T-helper 17 cell (primary cell): ENCODE measurements around the gene FBP1. TPM values are rescaled to one million over a fixed set of nuclear protein-coding genes. Genes with fewer than 3 reads are reported as not detected.

Source experiments
- ATAC-seq: fragments of 150-1000 bp; cut with Tn5 transposase; 2 replicates; pipeline ENCODE4 v1.10.0; 2021; ENCODE audit warnings: mild to moderate bottlenecking, moderate library complexity
- DNase-seq, 3 donors: peaks; one replicate each; pipeline versions ENCODE4 v3.0.0 to v3.0.0-alpha.2; 2020 to 2021
- H3K9me3 ChIP-seq: one replicate; pipeline ENCODE4 v1.7.0; 2013; ENCODE audit warnings: low read length, mild to moderate bottlenecking; ENCODE audit not compliant: control insufficient read depth, poor library complexity, severe bottlenecking
- H3K27ac Mint-ChIP-seq: one replicate; pipeline ENCODE4 v1.8.0; 2022; ENCODE audit warnings: mild to moderate bottlenecking, moderate library complexity, mixed read lengths
- H3K27me3 Mint-ChIP-seq: one replicate; pipeline ENCODE4 v1.8.0; 2022; ENCODE audit warnings: mixed read lengths
- H3K36me3 Mint-ChIP-seq: one replicate; pipeline ENCODE4 v1.8.0; 2022; ENCODE audit warnings: low read depth, mixed read lengths
- H3K4me1 Mint-ChIP-seq: one replicate; pipeline ENCODE4 v1.8.0; 2022; ENCODE audit warnings: mild to moderate bottlenecking, mixed read lengths
- H3K4me3 Mint-ChIP-seq: one replicate; pipeline ENCODE4 v1.8.0; 2022; ENCODE audit warnings: mild to moderate bottlenecking, moderate library complexity, mixed read lengths
- total RNA-seq, 4 donors: library from RNA in 2 of 4; stranded (reverse) in 2 of 4; gene quantifications; one replicate each; pipeline ENCODE4 v1.2.3 and lab custom pipeline; 2022 to 2026

FBP1 gene
- total RNA-seq, 2 donors from 2014 or later, result 3.7 to 5.1 TPM

DNA sequence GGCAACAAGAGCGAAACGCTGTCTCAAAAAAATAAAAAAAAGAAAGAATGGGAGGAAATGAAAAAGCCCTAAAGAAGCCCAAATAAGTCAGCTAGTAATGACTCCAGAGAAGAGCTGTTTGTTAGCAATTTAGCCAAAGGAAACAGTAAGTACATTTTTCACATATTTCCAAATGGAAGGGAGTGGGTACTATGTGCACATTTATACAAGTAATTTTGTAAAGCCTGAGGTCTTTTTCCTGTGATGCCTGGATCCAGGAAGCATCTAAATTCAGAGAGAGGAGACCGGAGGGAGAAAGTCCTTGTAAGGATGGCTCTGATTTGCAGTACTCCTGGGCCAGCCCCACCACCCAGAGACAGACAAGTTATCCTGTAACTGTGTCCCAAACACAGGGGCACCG is 14.7 kb downstream of the FBP1 start:
- Mint-ChIP-seq H3K27ac (no peak overlapping the region), H3K4me1 (peaks cover 2% of the 10 kb centered on the region), H3K36me3 (peaks cover 5% of the 10 kb centered on the region), H3K27me3 (peaks cover 9% of the 10 kb centered on the region), H3K4me3 (no peak overlapping the region)
- ATAC-seq (no peak), DNase-seq (no peak)
- no peaks in the 10 kb centered on the region for H3K9me3 ChIP-seq

DNA sequence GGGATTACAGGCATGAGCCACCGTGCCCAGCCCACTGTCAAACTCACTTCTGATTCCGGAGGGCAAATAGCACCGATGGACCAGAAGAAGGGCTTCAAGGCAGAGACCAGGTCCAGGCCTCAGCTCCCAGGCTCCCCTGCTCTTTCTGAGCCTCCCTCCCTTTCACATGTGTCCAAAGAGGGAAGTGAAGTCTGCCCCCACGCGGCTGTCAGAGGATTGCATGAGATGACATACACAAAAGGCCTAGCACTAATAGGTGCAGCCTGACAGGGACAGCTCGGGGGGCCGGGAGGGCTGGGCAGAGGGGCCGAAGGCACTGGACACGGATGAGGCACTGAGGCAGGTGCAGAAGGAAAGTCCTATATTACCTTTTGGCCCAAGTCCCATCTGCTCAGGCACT is 16.1 kb downstream of the FBP1 start:
- Mint-ChIP-seq H3K27ac (no peak overlapping the region), H3K4me1 (peaks cover 2% of the 10 kb centered on the region), H3K4me3 (no peak overlapping the region), H3K36me3 (peaks cover 5% of the 10 kb centered on the region), H3K27me3 (peaks cover 11% of the 10 kb centered on the region)
- H3K9me3 ChIP-seq, result no peaks in the 10 kb centered on the region
- DNase-seq, result no peak
- no peak for ATAC-seq

DNA sequence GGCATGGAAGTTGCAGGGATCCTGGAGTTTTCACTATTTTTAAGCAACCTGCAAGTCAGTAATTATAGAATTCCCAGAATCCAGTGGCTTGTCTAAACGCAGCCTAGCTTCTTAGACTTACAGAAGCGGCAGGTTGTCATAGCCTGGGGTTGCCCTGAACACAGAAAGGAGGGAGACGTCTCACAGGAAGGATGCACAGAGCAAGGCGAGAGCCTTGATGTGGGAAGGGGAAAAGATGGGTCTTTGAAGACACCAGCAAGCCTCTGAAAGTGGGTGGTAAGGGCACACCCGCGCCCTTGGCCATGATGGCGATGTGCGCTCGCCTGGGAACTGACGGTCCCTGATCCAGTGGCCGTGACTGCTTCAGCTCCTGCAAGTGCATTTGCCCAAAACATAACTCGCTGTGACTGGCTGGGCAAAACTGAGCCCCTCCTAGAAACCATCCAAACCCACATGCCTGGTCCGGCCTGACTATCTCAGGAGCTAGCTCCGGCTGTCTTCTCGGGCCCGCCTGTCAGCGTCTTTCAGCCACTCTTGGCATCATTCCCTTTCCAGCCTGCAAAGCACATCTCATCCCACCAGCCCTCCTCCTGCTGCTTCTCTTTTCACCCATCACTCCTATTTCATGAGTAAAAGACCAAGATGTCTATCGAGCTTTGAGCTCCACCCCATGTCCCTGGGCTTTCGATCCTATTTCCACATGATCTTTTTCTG is 17.1 kb downstream of the FBP1 start:
- peaks cover 7% of the 10 kb centered on the region for H3K36me3 Mint-ChIP-seq
- H3K27ac Mint-ChIP-seq, result no peak overlapping the region
- peaks cover 2% of the 10 kb centered on the region for H3K4me1 Mint-ChIP-seq
- DNase-seq (no peak), ATAC-seq (peak; percentile 20)
- no peak overlapping the region for H3K4me3 Mint-ChIP-seq
- H3K27me3 Mint-ChIP-seq, result peaks cover 16% of the 10 kb centered on the region
- H3K9me3 ChIP-seq, result no peaks in the 10 kb centered on the region

DNA sequence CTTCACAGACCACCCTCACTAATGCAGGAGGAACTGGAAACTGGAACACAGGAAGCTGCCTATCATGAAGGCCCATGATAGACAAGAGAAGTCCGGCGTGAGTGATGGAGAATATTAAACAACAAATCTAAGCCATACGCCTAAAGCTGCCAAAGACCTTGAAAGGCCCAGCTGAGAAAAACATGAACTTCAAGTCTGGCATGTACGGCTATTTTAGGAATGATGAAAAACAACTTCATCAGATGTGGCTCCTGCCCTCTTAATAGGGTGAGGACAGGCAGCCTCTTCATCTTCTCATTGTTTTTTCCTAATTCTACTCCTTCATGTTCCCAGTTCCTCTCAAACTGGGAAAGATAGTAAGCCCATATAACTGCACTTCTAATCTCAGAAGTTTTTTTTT is 20.3 kb downstream of the FBP1 start:
- Mint-ChIP-seq H3K27ac (no peak overlapping the region), H3K36me3 (peaks cover 7% of the 10 kb centered on the region), H3K27me3 (peaks cover 16% of the 10 kb centered on the region), H3K4me1 (peaks cover 2% of the 10 kb centered on the region), H3K4me3 (no peak overlapping the region)
- ATAC-seq, result no peak
- DNase-seq, result no peak
- H3K9me3 ChIP-seq, result no peaks in the 10 kb centered on the region

DNA sequence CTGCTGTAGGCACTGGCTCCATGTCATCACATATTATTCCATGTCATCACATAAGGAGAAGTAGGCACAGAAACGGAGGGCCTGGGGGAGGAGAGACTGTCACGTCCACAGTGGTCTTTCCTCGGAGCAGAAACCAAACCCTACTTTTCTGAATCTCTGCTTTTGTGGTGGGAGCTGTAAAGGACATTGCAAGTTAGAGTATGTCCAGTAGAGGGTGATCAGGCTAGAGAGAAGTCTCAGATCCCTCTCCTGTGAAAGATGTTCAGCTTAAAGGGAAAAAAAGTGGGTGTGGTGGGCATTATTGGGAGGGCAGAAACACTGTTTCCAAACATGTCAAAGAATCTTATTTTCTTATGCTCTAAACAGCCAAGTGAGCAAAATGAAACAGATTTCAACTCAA is 26.3 kb downstream of the FBP1 start:
- H3K9me3 ChIP-seq, result no peaks in the 10 kb centered on the region
- H3K4me1 Mint-ChIP-seq, result peaks cover 11% of the 10 kb centered on the region
- no peak for ATAC-seq
- H3K27ac Mint-ChIP-seq, result no peak overlapping the region
- peaks cover 16% of the 10 kb centered on the region for H3K27me3 Mint-ChIP-seq
- no peak overlapping the region for H3K4me3 Mint-ChIP-seq
- H3K36me3 Mint-ChIP-seq, result peaks cover 5% of the 10 kb centered on the region
- DNase-seq, result no peak

DNA sequence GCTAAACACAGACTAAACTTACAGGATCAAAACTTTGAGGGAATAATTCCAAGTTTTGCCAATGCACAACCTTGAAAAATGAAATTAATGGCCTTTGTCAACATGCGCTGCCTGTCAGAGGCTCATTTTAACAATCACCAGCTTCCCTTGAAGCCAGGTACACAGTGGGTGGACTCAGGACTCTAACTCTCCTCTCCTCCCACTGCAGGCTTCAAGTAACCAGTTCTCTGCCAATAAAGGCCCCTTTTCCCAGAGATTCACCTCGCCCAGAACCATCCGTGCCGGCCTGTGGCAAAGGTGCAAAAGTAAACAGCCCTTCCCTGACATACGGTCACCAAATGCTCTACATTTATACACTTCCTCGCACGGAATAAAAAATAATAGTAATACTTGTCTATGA is 27.2 kb downstream of the FBP1 start:
- ATAC-seq, result no peak

DNA sequence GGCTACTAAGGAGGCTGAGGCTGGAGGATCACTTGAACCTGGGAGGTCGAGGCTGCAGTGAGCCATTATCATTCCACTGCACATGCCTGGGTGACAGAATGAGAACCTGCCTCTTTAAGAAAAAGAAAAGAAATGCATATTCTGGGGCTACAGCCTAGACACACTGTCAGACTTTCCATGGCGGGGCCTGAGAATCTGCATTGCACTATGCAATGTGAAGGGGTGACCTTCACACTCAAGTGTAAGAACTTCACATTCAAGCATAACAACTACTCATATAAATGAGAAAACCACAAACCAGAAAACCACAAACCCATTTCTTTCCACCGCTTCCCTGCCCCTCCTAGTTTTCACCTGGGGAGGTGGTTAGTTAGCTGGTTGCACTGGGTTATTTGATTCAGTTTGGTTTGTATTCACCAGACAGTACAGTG is 27.7 kb downstream of the FBP1 start:
- DNase-seq (no peak), ATAC-seq (no peak)
- no peak overlapping the region for H3K4me3 Mint-ChIP-seq
- peaks cover 18% of the 10 kb centered on the region for H3K27me3 Mint-ChIP-seq
- no peaks in the 10 kb centered on the region for H3K9me3 ChIP-seq
- peaks cover 3% of the 10 kb centered on the region for H3K36me3 Mint-ChIP-seq
- H3K27ac Mint-ChIP-seq, result peak overlapping the region; percentile 4
- peaks cover 11% of the 10 kb centered on the region for H3K4me1 Mint-ChIP-seq

More for the DNA sequence above, 27.2 kb downstream of the FBP1 start:
- Mint-ChIP-seq H3K27me3 (peaks cover 14% of the 10 kb centered on the region), H3K4me3 (no peak overlapping the region), H3K4me1 (peaks cover 11% of the 10 kb centered on the region), H3K36me3 (peaks cover 3% of the 10 kb centered on the region), H3K27ac (peak overlapping the region; percentile 4)
- no peaks in the 10 kb centered on the region for H3K9me3 ChIP-seq
- no peak for DNase-seq

DNA sequence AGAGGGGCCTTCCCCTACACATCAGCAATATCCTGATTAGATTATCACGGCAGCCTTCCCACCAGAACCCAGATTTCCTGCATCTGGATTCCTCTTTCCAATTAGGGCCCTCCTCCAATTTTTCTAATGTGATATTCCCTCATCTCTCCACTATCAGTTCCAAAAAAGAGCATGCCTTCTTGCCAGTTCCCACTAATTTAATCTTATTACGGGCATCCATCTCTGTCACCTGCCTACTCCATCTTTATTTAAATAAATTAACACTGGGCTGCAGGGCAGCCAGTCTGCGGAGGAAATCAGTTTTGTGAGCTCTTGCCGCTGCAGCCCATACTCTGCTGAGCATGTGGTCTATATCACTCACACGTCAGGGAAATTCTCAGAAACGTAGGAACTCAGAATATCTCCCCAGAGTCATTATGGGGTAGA is 29.1 kb downstream of the FBP1 start:
- no peaks in the 10 kb centered on the region for H3K9me3 ChIP-seq
- H3K4me3 Mint-ChIP-seq, result no peak overlapping the region
- peaks cover 26% of the 10 kb centered on the region for H3K27me3 Mint-ChIP-seq
- ATAC-seq (no peak), DNase-seq (no peak)
- peaks cover 3% of the 10 kb centered on the region for H3K36me3 Mint-ChIP-seq
- no peak overlapping the region for H3K27ac Mint-ChIP-seq
- peaks cover 11% of the 10 kb centered on the region for H3K4me1 Mint-ChIP-seq

DNA sequence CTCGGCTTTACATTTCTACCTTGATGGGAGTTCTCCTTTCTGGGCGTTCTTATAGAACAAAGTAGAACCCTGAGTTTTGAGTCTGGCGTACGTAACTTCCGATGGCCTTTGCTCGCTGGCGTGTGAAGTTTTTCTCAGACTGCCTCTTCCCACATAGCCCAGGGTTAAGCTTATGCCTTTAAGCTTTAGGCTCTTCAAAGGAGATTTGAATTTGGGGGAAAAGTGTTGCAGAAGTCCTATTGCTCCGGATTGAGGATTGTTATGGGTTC is 32.0 kb downstream of the FBP1 start:
- DNase-seq (no peak), ATAC-seq (no peak)
- Mint-ChIP-seq H3K27me3 (peaks cover 26% of the 10 kb centered on the region), H3K4me1 (peaks cover 15% of the 10 kb centered on the region), H3K36me3 (peaks cover 3% of the 10 kb centered on the region), H3K4me3 (no peak overlapping the region), H3K27ac (no peak overlapping the region)
- H3K9me3 ChIP-seq, result no peaks in the 10 kb centered on the region

DNA sequence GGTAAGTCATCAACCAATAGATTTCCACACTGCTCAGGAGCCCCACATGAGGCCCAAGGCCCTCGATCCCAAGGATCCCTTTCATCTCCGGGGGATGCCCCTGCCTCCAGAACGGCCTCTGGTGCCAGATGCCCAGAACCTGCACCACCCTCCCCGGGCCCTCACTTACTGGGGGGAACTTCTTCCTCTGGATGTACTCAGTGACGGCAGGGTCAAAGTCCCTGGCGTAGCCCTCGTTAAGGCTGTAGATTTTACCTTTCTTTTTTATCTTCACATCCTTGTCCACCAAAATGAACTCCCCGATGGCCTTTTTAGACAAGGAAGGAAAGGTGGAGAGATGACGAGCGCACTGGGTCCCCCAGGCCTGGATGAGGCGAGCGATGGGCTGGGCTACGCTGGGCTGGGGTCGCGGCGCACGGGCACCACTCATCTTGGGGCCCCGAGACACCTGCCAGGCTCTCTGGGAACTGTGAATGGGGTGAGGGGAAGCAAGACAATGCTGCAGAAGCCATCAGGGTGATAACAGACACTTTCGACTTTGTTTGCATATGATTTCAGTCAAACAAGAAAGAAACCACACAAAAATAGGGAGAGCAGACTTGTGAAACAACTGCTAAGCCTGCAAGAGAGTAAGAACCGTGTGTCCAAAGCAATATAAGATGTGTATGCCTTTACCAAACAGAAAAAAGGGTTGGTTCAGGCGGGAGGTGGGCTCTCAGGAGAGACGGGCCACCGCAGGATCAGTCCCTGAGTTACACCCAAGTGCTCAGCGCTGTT is 32.5 kb downstream of the FBP1 start:
- Mint-ChIP-seq H3K4me3 (no peak overlapping the region), H3K4me1 (peaks cover 12% of the 10 kb centered on the region), H3K36me3 (peaks cover 3% of the 10 kb centered on the region), H3K27me3 (peaks cover 26% of the 10 kb centered on the region), H3K27ac (no peak overlapping the region)
- no peaks in the 10 kb centered on the region for H3K9me3 ChIP-seq
- DNase-seq (no peak), ATAC-seq (no peak)

DNA sequence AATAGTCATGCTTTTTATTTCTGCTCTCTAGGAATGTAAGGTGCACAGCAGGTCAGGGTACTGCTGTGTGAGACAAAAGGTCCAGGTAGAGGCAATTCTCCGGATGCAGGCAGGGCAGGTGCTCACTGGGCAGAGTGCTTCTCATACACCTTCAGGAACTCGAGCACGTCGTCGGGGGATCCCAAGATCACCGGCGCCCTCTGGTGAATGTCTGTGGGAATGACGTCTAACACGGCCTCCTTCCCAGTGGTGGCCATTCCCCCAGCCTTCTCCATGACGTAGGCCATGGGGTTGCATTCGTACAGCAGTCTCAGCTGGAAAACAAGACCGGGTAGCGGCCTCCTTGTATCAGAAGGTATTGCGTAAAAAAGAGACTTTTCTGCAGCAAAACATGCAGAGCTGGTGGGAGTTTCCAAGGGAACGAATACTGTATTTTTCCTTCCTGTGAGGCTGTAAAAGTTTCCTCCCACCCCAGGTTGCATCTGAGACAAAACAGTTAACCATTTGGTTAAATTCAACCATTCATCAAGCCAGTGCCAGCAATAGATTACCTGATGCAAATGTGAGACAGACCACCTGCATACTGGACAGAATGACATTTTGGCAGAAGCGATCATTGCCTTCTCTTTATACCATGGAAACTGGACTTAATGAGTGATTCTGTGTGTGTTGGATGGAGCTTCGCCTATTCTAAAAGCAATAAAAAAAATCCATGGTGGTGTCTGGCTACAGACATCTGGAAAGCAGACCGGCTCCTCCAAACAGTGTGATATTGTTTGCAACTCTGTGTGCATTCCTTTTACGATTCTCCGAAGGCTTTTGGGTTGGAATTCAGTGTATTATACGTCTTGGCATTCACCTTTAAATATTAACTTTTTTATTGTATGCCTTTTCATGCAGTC is 35.8 kb downstream of the FBP1 start:
- H3K27ac Mint-ChIP-seq, result no peak overlapping the region

DNA sequence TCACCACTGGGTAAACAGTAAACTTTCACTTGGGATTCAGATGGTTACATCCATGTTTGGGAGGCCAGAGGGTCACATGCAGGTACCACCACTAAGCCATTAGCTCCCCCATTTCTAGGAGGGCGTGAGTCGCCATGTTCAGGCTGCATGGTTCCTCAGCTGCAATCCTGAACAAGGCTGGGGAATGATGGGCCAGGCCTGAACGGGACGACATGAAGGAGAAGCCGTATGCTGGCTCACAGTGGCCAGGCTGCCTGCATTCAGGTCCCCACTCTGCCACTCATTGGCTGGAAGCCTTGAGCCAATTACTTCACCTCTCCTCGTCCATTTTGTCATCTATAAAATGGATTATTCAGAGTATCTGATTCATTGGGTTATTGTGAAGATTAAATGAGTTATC is 36.7 kb downstream of the FBP1 start:
- DNase-seq, result no peak
- Mint-ChIP-seq H3K27me3 (peaks cover 18% of the 10 kb centered on the region), H3K27ac (no peak overlapping the region)

More for the DNA sequence above, 35.8 kb downstream of the FBP1 start:
- H3K36me3 Mint-ChIP-seq, result no peaks in the 10 kb centered on the region
- no peaks in the 10 kb centered on the region for H3K9me3 ChIP-seq
- peaks cover 15% of the 10 kb centered on the region for H3K27me3 Mint-ChIP-seq
- ATAC-seq (peak; percentile 90), DNase-seq (peak; percentile 22 to 57 (median 22))
- H3K4me3 Mint-ChIP-seq, result peak overlapping the region; percentile 41
- H3K4me1 Mint-ChIP-seq, result peaks cover 6% of the 10 kb centered on the region

DNA sequence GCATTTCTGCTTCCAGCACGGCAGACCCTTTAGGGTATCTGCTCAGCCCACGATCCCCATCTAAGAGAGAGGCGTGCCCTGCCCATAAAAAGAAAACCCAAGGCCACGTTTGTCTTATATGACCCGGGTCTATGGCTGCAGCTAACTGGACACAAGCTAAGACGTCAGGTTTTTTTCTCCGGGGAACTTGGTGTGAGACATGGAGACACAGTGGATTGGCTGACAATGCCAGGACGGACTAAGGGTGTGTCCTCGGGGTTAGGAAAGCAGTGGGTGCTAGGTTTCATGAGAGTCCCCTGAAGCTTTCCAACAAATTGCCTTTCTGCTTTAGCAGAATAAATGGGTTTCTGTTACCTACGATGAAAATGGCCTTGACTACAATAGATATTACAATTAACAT is 38.6 kb downstream of the FBP1 start:
- ATAC-seq (no peak), DNase-seq (no peak)
- H3K4me3 Mint-ChIP-seq, result no peak overlapping the region
- H3K36me3 Mint-ChIP-seq, result no peaks in the 10 kb centered on the region
- H3K27me3 Mint-ChIP-seq, result peaks cover 9% of the 10 kb centered on the region
- H3K9me3 ChIP-seq, result no peaks in the 10 kb centered on the region
- H3K4me1 Mint-ChIP-seq, result peaks cover 6% of the 10 kb centered on the region
- H3K27ac Mint-ChIP-seq, result no peak overlapping the region

More for the DNA sequence above, 36.7 kb downstream of the FBP1 start:
- ATAC-seq, result no peak
- Mint-ChIP-seq H3K4me3 (peak overlapping the region; percentile 41), H3K36me3 (no peaks in the 10 kb centered on the region), H3K4me1 (peaks cover 6% of the 10 kb centered on the region)
- H3K9me3 ChIP-seq, result no peaks in the 10 kb centered on the region
